ENCODE measurements around the gene SULT4A1. TPM values are rescaled to one million over a fixed set of nuclear protein-coding genes. Genes with fewer than 3 reads are reported as not detected.

Gene SULT4A1
- total RNA-seq (under 1 TPM; 0.08 to 0.37 TPM), polyA plus RNA-seq (not detected)

- peaks cover 0 to 7% (median 3%) of the 10 kb centered on the region in 4 donors for H3K4me1 ChIP-seq (ENCODE audit: control insufficient read depth in 4 of 4, insufficient read depth in 4 of 4, low read length in 3 of 4)
- H3K9me3 ChIP-seq (ENCODE audit: control insufficient read depth in 4 of 4, low read length in 3 of 4): no peaks in the 10 kb centered on the region
- WGBS: 7% methylated on average over 121 of the region's 121 CpGs
- no peaks in the 10 kb centered on the region for H3K36me3 ChIP-seq (ENCODE audit: control insufficient read depth in 4 of 4, insufficient read depth in 3 of 4, low read depth in 1 of 4, low read length in 3 of 4)
- peak within 1 kb of the TSS in 1 of 3 donors; percentile 32 for H3K4me3 ChIP-seq (ENCODE audit: low read depth in 1 of 3, low read length in 3 of 3)
- H3K9ac ChIP-seq (ENCODE audit: low read depth in 1 of 2, low read length in 2 of 2): no peak within 1 kb of the TSS
- no peak within 1 kb of the TSS for H3K27ac ChIP-seq (ENCODE audit: low read depth in 1 of 2, low read length in 2 of 2)
- no peak for DNase-seq (ENCODE audit: low spot score)
- no peak for TF ChIP-seq HNF4G (IDR thresholded peaks at IDR 0.05)
- TF ChIP-seq, protein P1, sequence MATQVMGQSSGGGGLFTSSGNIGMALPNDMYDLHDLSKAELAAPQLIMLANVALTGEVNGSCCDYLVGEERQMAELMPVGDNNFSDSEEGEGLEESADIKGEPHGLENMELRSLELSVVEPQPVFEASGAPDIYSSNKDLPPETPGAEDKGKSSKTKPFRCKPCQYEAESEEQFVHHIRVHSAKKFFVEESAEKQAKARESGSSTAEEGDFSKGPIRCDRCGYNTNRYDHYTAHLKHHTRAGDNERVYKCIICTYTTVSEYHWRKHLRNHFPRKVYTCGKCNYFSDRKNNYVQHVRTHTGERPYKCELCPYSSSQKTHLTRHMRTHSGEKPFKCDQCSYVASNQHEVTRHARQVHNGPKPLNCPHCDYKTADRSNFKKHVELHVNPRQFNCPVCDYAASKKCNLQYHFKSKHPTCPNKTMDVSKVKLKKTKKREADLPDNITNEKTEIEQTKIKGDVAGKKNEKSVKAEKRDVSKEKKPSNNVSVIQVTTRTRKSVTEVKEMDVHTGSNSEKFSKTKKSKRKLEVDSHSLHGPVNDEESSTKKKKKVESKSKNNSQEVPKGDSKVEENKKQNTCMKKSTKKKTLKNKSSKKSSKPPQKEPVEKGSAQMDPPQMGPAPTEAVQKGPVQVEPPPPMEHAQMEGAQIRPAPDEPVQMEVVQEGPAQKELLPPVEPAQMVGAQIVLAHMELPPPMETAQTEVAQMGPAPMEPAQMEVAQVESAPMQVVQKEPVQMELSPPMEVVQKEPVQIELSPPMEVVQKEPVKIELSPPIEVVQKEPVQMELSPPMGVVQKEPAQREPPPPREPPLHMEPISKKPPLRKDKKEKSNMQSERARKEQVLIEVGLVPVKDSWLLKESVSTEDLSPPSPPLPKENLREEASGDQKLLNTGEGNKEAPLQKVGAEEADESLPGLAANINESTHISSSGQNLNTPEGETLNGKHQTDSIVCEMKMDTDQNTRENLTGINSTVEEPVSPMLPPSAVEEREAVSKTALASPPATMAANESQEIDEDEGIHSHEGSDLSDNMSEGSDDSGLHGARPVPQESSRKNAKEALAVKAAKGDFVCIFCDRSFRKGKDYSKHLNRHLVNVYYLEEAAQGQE (IDR thresholded peaks at IDR 0.05): no peak
- no peak for TF ChIP-seq FOXA1 (IDR thresholded peaks at IDR 0.05)
- TF ChIP-seq, protein P2, sequence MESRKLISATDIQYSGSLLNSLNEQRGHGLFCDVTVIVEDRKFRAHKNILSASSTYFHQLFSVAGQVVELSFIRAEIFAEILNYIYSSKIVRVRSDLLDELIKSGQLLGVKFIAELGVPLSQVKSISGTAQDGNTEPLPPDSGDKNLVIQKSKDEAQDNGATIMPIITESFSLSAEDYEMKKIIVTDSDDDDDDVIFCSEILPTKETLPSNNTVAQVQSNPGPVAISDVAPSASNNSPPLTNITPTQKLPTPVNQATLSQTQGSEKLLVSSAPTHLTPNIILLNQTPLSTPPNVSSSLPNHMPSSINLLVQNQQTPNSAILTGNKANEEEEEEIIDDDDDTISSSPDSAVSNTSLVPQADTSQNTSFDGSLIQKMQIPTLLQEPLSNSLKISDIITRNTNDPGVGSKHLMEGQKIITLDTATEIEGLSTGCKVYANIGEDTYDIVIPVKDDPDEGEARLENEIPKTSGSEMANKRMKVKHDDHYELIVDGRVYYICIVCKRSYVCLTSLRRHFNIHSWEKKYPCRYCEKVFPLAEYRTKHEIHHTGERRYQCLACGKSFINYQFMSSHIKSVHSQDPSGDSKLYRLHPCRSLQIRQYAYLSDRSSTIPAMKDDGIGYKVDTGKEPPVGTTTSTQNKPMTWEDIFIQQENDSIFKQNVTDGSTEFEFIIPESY (IDR thresholded peaks at IDR 0.05): no peak
- no peak for TF ChIP-seq ATF3 (IDR thresholded peaks at IDR 0.05)
- peaks cover 2 to 12% (median 8%) of the 10 kb centered on the region in 4 donors for H3K27me3 ChIP-seq (ENCODE audit: control insufficient read depth in 4 of 4, insufficient read depth in 4 of 4, low read length in 3 of 4)
Measured at GRCh38 chr22:43862074-43862881, at the start of gene SULT4A1. SULT4A1 (minus strand) TSS chr22:43862513; CDS start chr22:43862382, 131 bp downstream.

GRCh38 chr22:43911351-43911750 lies 49.0 kb upstream of the SULT4A1 start:
- Histone ChIP-seq H3K27ac (ENCODE audit: low read depth in 1 of 2, low read length in 2 of 2) (no peak overlapping the region), H3K9ac (ENCODE audit: low read depth in 1 of 2, low read length in 2 of 2) (no peak overlapping the region), H3K4me3 (ENCODE audit: low read depth in 1 of 3, low read length in 3 of 3) (no peak overlapping the region), H3K36me3 (ENCODE audit: control insufficient read depth in 4 of 4, insufficient read depth in 3 of 4, low read depth in 1 of 4, low read length in 3 of 4) (no peaks in the 10 kb centered on the region), H3K4me1 (ENCODE audit: control insufficient read depth in 4 of 4, insufficient read depth in 4 of 4, low read length in 3 of 4) (no peaks in the 10 kb centered on the region), H3K27me3 (ENCODE audit: control insufficient read depth in 4 of 4, insufficient read depth in 4 of 4, low read length in 3 of 4) (no peaks in the 10 kb centered on the region), H3K9me3 (ENCODE audit: control insufficient read depth in 4 of 4, low read length in 3 of 4) (no peaks in the 10 kb centered on the region)
- 47% methylated on average over 4 of the region's 4 CpGs for WGBS
- TF ChIP-seq YY1 (IDR thresholded peaks at IDR 0.05) (no peak), HNF4A (conservative IDR thresholded peaks at IDR 0.05) (no peak), GABPA (IDR thresholded peaks at IDR 0.05 in 1 of 2, conservative IDR thresholded peaks at IDR 0.05 in 1 of 2) (no peak), JUND (IDR thresholded peaks at IDR 0.05) (no peak), SP1 (IDR thresholded peaks at IDR 0.05) (no peak), MAX (IDR thresholded peaks at IDR 0.05) (no peak)
- TF ChIP-seq, protein P2 (IDR thresholded peaks at IDR 0.05): no peak
- no peak for DNase-seq (ENCODE audit: low spot score)

Data from liver (tissue), 9 donors.